NOMO-1 treated with dmso at 0.1 percent for 144 hours (cell line): ENCODE data around the gene BNC2.

ENCODE experiments used
- DNase-seq: peaks from one replicate; lab custom pipeline; 2025; ENCODE audit not compliant: unreplicated experiment; lab: John Stamatoyannopoulos, UW

Gene BNC2

GRCh38 chr9:16429671-16430070, 440.8 kb downstream of the BNC2 start:
- no peak for DNase-seq

GRCh38 chr9:16427873-16428427, 442.5 kb downstream of the BNC2 start:
- no peak for DNase-seq

GRCh38 chr9:16426716-16427115, 443.8 kb downstream of the BNC2 start:
- DNase-seq, result no peak

GRCh38 chr9:16425562-16426231, 444.8 kb downstream of the BNC2 start:
- no peak for DNase-seq

GRCh38 chr9:16422114-16422513, 448.4 kb downstream of the BNC2 start:
- DNase-seq, result no peak

GRCh38 chr9:16421532-16421931, 448.9 kb downstream of the BNC2 start:
- DNase-seq, result no peak

- no peak for DNase-seq
Observed at GRCh38 chr9:16419124-16419523, 451.3 kb downstream of the BNC2 start.

GRCh38 chr9:16418721-16419120, 451.7 kb downstream of the BNC2 start:
- DNase-seq, result no peak

GRCh38 chr9:16417749-16418148, 452.7 kb downstream of the BNC2 start:
- DNase-seq, result no peak

- no peak for DNase-seq
Observed at GRCh38 chr9:16417161-16417560, 453.3 kb downstream of the BNC2 start.

- no peak for DNase-seq
Observed at GRCh38 chr9:16414451-16414850, 456.0 kb downstream of the BNC2 start.

GRCh38 chr9:16413509-16414016, 456.9 kb downstream of the BNC2 start:
- DNase-seq, result no peak

GRCh38 chr9:16412740-16413139, 457.7 kb downstream of the BNC2 start:
- no peak for DNase-seq

- DNase-seq, result no peak
Observed at GRCh38 chr9:16411311-16411710, 459.2 kb downstream of the BNC2 start.

- DNase-seq, result no peak
Observed at GRCh38 chr9:16410601-16411280, 459.7 kb downstream of the BNC2 start.

GRCh38 chr9:16407617-16408016, 462.9 kb downstream of the BNC2 start:
- DNase-seq, result no peak

GRCh38 chr9:16406526-16407225, 463.8 kb downstream of the BNC2 start:
- no peak for DNase-seq

GRCh38 chr9:16405421-16405820, 465.0 kb downstream of the BNC2 start:
- DNase-seq, result no peak

- no peak for DNase-seq
Observed at GRCh38 chr9:16401701-16402100, 468.8 kb downstream of the BNC2 start.

- no peak for DNase-seq
Observed at GRCh38 chr9:16398691-16399090, 471.8 kb downstream of the BNC2 start.

- no peak for DNase-seq
Observed at GRCh38 chr9:16396389-16396788, 474.1 kb downstream of the BNC2 start.

- DNase-seq, result no peak
Observed at GRCh38 chr9:16391369-16391768, 479.1 kb downstream of the BNC2 start.
